ENCODE results near the gene MAT2B.

Gene MAT2B

GRCh38 chr5:163551156-163551555 lies 45.7 kb downstream of the MAT2B start:
- DNase-seq (ENCODE audit: low read depth), result no peak

GRCh38 chr5:163552536-163552935 lies 47.1 kb downstream of the MAT2B start:
- no peak for DNase-seq (ENCODE audit: low read depth)

- DNase-seq (ENCODE audit: low read depth), result no peak
These were observed 55.9 kb downstream of the MAT2B start for GRCh38 chr5:163561339-163561738.

- DNase-seq (ENCODE audit: low read depth), result no peak
These were observed 56.7 kb downstream of the MAT2B start for GRCh38 chr5:163562071-163562470.

- DNase-seq (ENCODE audit: low read depth), result no peak
These were observed 57.7 kb downstream of the MAT2B start for GRCh38 chr5:163563112-163563511.

- DNase-seq (ENCODE audit: low read depth), result no peak
These were observed 58.5 kb downstream of the MAT2B start for GRCh38 chr5:163563880-163564279.

GRCh38 chr5:163564321-163564938 lies 59.0 kb downstream of the MAT2B start:
- no peak for DNase-seq (ENCODE audit: low read depth)

GRCh38 chr5:163565492-163565891 lies 60.1 kb downstream of the MAT2B start:
- DNase-seq (ENCODE audit: low read depth), result no peak

GRCh38 chr5:163565931-163566608 lies 60.7 kb downstream of the MAT2B start:
- DNase-seq (ENCODE audit: low read depth), result peak; percentile 5

GRCh38 chr5:163566678-163567077 lies 61.3 kb downstream of the MAT2B start:
- DNase-seq (ENCODE audit: low read depth), result no peak

- no peak for DNase-seq (ENCODE audit: low read depth)
These were observed 62.4 kb downstream of the MAT2B start for GRCh38 chr5:163567811-163568210.

Data from T-helper 22 cell (primary cell).